ENCODE results near the gene RRP9.

RRP9 gene

GRCh38 chr3:51946796-51947195, 5.1 kb upstream of the RRP9 start:
- H3K4me3 ChIP-seq (ENCODE audit: low read length), result no peak overlapping the region
- no peak for TF ChIP-seq CTCF (IDR thresholded peaks at IDR 0.05; ENCODE audit: insufficient read depth, low read depth, low read length, missing control alignments)
- no peak for DNase-seq (ENCODE audit: low read depth)

DNA sequence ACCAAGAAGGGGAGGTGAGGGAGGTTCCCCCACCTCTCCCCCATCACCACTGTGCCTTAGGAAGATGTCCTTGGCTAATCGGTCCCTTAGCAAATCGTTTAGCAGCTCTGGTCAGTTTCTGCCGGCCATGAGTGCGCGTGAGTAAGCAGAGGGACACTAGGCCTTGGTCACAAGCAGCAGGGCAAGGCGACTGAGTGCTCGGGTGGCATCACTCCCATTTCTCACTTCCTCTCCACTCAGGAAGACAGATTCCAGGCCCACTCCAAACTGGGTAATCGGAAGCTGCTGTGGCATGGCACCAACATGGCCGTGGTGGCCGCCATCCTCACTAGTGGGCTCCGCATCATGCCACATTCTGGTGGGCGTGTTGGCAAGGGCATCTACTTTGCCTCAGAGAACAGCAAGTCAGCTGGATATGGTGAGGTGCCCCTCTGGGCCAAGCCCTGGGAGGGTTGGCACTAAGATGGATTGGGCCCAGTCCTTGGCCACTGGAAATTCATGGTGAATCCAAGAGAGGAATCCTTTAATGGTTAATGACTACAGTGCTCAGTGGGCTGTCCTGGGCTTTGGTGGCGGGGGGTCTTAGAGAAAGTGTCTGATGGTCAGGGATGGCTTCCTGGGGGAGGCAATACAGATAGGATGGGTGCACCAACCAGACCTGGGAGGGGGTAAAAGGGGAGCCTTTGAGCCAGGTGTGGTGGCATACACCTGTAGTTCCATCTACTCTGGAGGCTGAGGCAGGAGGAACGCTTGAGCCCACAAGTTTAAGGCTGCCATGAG, 4.4 kb upstream of the RRP9 start:
- H3K4me3 ChIP-seq (ENCODE audit: low read length), result no peak overlapping the region
- no peak for DNase-seq (ENCODE audit: low read depth)
- TF ChIP-seq CTCF (IDR thresholded peaks at IDR 0.05; ENCODE audit: insufficient read depth, low read depth, low read length, missing control alignments), result no peak

- H3K4me3 ChIP-seq (ENCODE audit: low read length), result no peak overlapping the region
- DNase-seq (ENCODE audit: low read depth), result no peak
- TF ChIP-seq CTCF (IDR thresholded peaks at IDR 0.05; ENCODE audit: insufficient read depth, low read depth, low read length, missing control alignments), result no peak
Observed at GRCh38 chr3:51945031-51945840, 3.5 kb upstream of the RRP9 start.

GRCh38 chr3:51944451-51945021, 2.8 kb upstream of the RRP9 start:
- DNase-seq (ENCODE audit: low read depth), result no peak
- no peak overlapping the region for H3K4me3 ChIP-seq (ENCODE audit: low read length)
- TF ChIP-seq CTCF (IDR thresholded peaks at IDR 0.05; ENCODE audit: insufficient read depth, low read depth, low read length, missing control alignments), result no peak

GRCh38 chr3:51943451-51944391, 2.0 kb upstream of the RRP9 start:
- TF ChIP-seq CTCF (IDR thresholded peaks at IDR 0.05; ENCODE audit: insufficient read depth, low read depth, low read length, missing control alignments), result no peak
- H3K4me3 ChIP-seq (ENCODE audit: low read length), result no peak overlapping the region
- no peak for DNase-seq (ENCODE audit: low read depth)

Measured in epithelial cell of esophagus (primary cell).